HG03135 (cell line): Measurements from ENCODE around the gene MSANTD4.
"Not testable (repeated sequence)": the region's sequence is repeated elsewhere in the genome, so short reads cannot be mapped to it uniquely, and the experiment has no call there.

Experiments
- ATAC-seq: cut with Tn5 transposase; IDR thresholded peaks from one replicate; pipeline ENCODE4 v1.9.1; 2021; ENCODE audit warnings: mild to moderate bottlenecking, moderate library complexity; ENCODE audit not compliant: unreplicated experiment

Gene MSANTD4

DNA sequence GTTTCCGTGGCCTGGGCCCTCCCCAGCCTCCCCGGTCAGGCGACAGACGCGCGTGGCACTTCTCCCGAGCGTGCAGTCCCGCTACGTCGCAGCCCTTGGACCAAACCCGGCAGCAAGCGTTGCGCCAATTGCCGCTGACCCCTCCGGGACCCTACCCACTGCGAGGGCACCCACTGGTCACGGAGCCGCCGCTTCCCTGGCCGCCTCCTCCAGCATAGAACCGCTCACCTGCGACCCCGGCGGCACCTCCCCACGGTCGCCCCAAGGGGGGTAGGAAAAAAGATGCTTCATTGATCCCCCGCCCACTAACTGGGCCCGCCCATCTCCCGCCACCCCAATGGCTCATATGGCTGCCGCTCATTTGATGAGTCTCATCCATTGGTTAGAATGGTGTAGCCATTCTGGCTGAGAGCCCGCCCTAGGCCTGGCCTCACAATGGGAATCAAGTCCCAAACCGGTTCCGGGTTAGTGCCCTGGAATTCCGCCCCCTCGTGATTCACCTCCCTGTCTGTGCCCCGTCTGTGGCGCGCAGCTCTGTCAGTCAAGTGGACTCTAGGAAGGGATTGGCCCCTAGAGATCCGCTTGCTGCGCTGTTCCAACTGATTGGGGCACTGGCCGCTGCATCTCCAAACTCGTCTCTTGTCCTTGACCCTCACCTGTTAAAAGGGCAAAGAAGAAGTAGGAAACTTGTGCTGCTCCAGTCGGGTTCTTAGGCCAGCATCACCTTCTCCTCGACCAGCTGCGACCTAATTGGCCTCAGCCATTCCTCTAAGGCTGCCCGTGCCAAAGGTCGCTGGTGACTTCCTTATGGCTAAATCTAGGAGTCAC, at the start of gene MSANTD4:
TSS of gene MSANTD4 (minus strand) at position 274 of the 828 bp plus-strand sequence. CDS start 11,323 bp downstream, outside the sequence.
- peak; percentile 99 for ATAC-seq

DNA sequence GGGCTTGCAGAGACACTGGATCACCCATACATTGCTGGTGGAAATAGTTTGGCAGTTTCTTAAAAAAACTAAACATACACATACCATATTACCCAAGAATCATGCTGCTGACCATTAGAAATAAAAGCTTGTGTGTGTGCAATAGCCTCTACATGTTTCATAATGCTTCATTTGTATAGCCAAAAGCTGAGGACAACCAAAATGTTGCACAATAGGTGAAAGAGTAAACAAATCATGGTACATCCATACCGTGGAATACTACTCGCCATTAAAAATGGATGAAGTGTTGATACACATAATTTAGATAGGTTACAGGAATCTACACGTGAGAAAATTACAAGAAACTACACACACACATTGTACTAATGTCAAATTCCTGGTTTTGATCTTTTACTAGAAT, 48.6 kb upstream of the MSANTD4 start:
- ATAC-seq: no peak

DNA sequence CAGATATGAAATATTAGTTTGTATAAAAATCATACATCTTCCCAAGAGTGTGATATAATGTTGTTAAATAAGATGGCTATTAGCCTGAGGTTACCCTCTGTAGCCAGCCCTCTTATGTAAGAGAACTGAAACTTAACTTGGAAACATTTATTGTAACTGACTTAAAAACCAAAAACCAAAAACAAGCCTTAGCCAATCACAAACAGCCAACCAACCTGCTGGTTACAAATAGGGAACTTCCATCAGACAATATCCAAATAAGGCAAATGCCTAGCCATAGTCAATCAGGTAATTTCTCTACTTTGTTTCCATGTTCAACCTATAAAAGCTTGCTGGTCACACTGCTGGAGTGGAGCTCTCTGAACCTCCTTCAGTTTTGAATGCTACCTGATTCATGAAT, 41.0 kb upstream of the MSANTD4 start:
- peak; percentile 65 for ATAC-seq

DNA sequence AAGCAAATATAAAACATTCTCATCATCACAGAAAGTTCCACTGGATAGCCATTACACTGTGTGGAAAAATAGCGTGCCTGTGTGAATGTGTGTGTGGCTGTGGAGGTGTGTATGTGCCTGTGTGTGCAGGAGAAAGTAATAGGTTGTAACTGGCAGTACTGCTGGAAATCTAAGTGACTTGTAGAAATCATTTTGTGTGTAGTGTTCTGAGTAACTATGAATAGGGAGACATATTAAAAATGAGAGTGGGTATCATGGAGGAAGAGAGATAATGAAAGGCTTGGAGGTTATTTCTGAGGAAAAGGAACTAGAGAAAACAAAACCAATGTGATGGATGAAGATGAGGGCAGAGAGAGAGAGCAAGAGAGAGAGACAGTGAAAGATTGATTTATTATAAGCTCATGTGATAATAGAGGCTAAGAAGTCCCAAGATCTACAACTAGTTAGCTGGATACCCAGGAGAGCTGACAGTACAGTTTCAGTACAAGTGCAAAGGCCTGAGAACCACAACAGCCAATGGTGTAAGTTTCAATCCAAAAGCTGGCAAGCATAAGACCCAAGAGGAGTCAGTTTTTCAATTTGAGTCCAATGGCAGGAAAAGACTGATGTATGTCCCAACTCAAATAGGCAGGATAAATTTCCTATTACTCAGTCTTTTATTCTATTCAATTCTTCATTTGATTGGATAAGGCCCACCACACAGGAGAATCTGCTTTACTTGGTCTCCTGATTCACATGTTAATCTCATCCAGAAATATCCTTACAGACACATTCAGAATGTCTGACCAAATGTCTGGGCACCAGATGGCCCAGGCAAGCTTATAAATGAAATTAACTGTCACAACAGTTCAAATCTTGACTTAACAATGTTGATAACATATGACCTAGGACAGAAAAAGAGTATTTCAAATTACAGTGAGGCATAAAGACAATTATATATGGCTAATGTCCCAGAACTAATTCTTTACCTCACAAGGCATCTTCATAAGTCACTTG, 40.2 kb upstream of the MSANTD4 start:
- ATAC-seq: no peak

DNA sequence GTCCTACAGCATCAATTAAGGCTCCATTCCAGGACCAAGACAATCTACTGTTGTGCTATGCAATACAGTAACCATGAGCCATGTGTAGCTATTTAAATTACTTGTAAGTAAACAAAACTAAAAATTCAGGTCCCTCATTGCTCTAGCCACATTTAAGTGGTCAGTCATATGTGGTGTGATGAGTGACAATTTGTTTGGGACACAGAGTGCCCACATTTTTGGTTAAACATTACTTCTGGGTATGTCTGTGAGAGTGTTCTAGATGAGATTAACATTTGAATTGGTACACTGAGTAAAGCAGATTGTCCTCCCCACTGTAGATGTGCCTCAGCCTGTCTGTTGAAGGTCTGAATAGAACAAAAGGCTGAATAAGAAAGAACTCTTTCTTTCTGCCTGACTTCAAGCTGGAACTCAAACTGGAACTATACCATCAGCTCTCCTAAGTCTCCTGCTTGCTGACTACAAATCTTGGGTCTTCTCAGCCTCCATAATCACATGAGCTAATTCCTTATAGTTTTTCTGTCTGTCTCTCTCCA, 39.3 kb upstream of the MSANTD4 start:
- no peak for ATAC-seq

DNA sequence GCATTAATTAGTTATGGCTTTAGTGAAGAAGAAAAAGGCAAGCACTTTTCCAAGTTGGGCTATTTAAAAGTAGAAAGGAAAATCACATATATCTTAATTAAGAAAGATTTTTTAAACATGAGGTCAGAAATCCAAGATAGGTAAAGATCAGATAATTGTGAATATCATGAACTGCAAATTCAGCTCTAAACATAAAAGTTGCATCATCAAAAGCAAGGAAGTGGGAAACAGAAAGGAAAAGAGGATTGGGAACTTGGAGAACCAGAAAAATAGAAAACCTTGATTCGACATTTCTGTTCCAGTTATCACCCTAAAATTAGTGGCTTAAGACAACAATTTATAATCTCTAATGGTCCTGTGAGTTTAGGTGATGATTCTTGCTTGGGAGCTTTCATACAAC, 37.6 kb upstream of the MSANTD4 start:
- no peak for ATAC-seq

DNA sequence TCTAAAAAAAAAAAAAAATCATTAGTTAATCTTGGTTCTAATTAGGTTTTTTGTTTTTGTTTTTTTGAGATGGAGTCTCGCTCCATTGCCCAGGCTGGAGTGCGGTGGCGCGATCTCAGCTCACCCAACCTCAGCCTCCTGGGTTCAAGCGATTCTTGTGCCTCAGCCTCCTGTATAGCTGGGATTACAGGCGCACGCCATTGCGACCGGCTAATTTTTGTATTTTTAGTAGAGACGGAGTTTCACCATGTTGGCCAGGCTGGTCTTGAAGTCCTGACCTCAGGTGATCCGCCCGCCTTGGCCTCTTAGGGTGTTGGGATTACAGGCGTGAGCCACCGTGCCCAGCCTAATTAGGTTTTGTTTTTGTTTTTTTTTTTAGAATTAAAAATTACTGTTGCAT, 36.3 kb upstream of the MSANTD4 start:
- not testable (repeated sequence) for ATAC-seq

DNA sequence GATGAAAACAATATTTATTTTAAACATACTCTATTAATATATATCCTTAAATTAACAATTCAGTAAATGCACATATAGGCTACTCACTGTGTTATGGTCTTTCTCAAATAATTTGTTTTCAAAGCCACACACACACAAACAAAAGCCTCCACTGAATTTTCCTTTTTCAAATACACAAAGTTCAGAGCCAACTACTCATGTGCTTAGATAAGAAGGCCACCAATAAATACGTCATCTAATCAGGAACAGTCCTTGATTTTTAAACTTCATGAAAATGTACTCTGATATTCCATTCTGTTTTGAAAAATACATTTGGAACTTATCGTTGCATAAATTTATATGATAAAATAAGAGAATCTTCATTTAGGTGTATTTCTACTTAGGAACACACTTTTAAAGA, 29.1 kb upstream of the MSANTD4 start:
- no peak for ATAC-seq

DNA sequence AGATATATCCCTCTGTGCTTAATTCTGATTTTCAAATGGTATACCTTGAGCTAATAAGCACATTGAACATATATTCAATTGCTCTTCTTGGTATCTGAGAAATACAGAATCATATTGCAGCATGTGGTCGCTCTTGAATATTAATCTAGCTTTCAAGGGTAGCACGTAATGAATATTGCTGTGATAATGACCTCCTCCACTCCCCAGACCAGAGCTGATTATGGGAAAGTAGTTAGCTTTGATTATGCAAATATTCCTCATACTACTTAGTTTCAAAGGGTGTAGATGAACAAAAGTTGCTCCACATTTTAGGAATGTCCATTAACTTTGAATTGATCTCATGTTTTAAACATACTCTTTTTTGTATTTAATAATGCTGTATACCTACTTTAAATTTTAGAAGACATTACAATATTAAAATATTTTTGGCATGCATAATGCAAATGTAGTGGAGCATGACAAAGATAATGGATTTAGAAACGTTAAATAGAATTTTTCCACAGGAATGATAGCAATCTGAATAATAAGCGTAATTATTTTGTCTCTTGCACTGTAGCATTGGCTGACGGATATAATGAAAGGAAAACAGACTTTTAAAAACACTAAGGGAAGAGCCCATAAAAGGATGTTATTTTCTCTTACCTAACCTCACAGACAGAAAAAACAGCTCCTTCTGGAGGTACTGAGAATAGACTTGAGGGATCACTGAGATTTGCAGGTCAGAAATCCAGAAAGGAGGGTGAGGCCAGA, 27.9 kb upstream of the MSANTD4 start:
- no peak for ATAC-seq

DNA sequence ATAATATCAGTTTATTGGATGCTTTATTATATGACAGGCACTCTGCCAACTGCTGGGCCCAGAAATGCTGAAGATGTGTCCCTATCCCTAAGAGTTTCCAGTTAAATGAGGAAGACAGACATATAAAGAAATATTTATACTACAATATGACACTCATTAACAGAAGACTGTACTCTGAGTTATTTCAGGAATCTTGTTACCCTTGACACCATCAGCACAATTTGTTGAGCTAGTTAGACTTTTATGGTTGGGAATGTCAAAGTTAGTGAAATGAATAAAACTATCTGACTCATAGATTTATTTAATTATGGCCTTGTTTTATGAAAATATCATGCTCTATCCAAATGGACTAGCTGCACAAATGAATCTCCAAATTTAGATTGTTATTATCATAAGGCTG, 25.6 kb upstream of the MSANTD4 start:
- no peak for ATAC-seq

DNA sequence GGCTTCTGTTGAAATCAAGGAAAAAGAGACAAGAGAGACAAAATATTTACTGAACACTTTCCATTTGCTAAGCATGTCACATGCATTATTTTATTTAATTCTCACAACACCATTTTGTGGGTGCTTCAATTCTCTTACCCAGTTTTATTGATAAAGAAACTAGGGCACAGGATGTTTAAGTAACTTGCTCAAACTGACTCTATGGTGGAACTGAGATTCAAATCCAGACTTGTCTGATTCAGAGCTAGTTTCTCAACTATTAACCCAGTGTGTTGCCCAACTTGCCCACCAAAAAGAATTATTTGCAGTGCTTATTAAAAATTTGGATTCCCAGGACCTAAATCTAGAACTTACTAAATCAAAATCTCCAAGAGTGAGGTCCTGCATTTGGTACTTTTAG, 21.5 kb upstream of the MSANTD4 start:
- ATAC-seq: no peak

DNA sequence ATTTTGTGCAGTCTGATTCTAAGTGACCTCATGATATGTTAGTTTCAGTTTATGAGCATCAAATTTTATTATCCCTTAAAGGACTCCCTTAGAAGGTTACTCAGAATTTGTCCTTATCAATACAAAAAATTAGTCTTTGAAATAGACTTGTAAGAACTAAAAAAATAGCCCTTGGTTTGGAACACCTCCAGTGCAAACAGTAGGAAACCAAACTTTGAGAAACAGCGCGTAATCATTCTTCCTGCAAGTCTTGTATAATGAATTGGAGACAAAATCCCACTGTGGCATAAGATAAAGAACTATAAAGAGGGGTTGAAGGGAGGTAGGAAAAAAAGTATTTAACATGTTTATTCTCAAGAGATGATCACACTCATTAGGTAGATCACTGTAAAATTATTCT, 10.8 kb upstream of the MSANTD4 start:
- ATAC-seq: no peak

DNA sequence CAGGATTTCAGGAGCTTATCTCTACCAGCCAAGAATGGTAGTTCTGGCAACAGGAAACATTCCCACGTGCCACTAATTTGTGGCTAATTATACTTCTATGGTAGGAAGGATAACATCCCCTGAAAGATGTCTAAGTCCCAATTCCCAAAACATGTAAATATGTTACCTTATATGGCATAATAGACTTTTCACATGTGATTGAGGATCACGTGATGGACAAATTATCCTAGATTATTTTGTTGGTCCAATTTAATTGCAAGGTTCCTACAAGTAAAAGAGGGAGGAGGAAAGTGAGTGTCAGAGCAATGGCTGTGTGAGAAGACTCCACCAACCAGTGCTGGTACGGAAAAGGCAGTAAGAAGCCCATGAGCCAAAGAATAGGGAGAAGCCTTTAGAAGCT, 9.9 kb upstream of the MSANTD4 start:
- ATAC-seq: no peak

DNA sequence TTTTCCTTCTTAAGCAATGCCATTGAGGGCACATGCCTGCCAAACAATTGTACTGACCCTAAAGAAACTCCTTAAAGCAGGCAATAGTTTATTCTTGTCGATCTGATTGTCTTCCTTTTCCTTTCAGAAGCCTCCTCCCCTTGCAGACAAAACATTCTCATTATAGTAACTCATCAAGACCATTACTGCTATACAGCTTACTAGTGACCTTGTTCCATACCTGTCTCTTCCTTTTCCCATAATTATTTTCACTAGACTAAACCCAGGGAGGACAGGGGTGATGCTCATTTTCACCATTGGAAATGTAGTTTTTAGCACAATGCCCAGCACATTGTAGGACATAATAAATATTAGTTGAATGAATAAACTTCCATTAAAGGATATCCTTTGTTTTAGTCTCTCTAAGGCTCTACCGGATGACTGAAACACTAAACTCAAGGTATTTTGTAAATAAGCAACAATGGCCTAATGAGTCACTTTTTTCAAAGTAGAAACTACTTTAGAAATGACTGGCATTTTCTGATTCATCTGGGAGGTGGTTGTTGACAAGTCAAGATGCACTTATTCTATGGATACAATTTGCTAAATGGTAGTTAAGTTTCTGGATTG, 9.3 kb upstream of the MSANTD4 start:
- no peak for ATAC-seq

DNA sequence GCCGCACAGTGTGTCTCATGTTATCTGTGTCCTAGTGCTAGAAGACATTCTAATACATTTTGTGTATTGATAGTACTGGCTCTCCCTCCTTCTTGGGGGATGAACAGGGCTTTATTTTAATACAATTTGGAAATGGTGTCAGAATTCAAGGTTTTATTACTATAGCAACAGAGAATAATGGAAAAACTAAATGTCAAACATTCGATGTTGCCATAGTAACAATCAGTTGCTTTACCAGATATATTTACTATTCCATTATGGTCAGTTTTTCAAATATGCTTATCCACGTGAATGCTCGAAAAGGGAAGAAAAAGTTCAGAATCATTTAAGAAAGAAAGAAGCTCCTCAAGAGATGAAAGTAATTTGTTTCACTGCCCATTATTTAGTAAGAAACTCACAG, 8.6 kb upstream of the MSANTD4 start:
- no peak for ATAC-seq

DNA sequence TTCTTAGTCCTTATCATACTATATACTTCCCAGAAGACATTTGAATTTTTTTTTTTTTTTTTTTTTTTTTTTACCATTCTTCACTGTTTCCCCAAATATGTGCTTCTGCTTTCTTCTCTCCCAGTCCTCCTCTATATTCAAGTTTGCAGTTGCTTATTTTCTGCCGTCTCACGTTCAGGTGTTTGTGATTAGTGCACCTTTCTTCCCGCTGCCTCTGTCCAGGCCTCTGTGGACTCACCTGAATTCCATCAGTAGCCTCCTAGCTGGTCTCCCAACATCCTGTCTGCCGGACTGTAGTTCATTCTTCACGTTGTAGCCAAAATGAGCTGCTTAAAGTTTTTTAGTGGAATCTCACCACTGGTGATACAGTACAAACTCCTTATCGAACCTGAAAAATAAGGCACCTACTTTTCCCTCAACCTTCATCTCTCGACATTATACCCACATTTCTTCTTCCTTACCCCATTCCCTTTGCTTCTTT, 795 bp upstream of the MSANTD4 start:
- ATAC-seq: no peak

DNA sequence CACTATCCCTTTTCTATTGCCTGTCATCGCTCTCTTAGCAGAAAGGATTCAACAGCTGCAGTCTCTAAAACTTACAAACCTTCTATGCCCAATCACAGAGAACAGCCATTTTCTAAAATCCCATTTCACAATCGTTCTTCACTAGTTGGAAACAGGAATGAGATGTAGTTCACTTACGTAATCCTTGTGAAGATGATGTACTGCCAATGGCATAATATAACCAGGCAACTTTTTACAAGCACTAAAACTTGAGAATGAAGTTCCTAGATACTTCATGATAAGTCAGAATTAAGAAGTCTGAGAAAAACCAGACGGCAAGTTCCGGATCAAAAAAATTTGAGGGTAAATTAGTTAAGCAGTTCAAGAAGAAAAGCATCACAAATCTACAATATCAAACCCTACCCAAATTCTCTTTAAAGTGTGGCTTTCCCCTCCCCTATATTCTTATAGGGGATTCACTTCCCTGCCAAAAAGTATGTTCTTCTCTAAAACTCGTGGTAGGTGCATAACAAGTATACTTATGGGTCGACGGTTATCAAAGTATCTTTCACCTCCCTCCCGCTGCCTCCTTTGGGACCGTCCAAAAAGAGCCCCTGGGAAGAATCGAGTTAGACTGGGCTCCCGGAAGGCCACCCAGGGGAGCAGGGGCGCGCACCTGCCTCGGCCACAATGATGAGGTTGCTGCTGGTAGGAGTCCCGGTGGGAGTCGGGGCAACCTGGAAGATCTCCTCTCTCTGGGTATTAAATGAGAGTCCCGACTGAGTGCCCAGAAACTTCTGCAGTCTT, 666 bp downstream of the MSANTD4 start:
- no peak for ATAC-seq

DNA sequence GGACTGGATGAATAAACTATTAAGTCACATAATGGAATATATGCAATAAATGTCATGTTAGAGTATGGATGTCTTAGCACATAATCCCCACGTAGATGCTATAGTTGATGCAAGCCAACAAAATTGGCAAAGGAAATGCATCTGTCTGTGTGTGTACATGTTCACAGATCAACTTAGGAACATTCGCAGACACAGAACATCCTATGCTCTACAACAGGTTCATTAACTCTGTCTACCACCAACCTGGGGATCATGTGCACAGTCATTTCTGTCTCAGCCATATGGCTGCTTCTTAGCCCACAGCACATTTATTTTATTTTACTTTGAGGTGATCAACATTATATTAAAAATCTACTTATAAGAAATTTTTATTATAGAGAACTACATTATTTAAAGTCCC, 4.9 kb downstream of the MSANTD4 start:
- ATAC-seq: no peak

DNA sequence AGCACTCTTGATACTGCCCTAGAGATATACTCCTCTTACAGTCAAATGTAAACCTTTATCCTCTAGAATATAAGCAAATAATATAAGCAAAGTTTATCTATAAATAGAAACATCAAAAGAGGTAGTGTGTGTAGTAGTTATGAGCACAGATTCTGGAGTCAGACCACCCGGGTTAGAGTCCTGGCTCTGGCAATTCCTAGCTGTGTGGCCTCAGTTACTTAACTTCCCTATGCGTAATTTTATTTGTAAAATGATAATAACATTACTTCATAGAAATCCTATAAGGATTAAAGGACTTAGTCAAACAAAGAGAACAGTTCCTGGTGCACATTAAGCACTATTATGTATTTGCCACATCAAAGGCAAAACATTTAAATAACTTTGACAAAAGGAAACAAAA, 7.0 kb downstream of the MSANTD4 start:
- ATAC-seq: no peak
